HG02588 (cell line): ENCODE results near the gene SERINC1.

Experiments used
- ATAC-seq: cut with Tn5 transposase; IDR thresholded peaks from one replicate; pipeline ENCODE4 v1.9.1; 2021; ENCODE audit warnings: mild to moderate bottlenecking, moderate library complexity; ENCODE audit not compliant: unreplicated experiment

SERINC1 gene

DNA sequence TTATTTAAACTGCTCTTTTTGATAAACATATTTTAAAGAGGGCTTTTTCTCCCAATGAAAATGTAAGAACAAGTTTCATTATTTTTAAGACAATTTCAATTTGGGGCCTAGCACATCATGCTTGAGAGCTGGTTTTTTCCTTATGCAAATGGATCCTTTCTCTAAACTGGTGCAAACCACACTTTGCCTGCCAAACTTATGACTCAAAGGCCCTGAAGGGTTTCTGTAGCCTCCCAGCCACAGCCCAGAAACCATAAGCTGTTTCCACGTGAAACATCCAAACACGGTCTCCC is 72.6 kb downstream of the SERINC1 start:
- ATAC-seq = no peak

DNA sequence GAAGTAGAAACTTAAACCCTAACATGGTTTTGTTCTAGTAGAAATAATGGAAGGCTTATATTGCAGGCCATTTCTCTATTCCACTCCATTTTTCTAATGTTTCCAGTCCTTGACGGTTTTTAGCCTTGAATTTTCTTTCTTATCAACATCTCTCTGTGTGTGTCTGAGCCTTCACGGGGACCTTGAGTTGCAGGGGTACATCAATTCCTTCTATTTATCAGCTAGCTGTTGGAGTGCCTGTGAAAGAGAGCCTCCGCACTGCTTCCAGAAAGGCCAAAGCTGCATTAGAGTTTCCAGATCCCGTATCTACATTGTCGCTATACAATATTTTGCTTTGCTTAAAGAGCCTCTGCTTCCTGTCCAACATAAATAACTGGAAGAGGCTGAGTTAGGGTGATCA is 77.6 kb downstream of the SERINC1 start:
- no peak for ATAC-seq

DNA sequence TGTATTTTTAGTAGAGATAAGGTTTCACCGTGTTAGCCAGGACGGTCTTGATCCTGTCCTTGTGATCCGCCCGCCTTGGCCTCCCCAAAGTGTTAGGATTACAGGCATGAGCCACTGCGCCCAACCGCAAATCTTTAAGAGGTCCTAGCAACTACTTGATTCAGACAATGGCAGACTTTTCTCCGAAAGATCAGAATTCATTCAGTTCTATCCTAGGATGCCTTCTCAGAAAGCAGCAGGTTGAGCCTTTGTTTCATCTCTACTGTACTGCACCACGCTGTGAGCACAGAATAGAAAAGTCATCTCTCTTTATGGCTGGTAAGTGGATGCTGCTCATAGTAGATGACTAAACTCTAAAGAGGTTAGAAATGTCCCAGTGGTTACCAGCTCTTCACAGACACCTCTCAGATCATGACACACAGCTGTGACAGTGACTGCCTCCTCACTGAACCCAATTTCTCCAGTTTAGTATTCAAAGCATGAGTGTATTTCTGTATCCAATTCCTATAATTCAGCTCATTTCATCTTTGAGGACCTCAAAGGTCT is 78.2 kb downstream of the SERINC1 start:
- peak; percentile 67 for ATAC-seq
